GM18907 (cell line): ENCODE data around the gene CDH4.

Source experiments
- ATAC-seq: cut with Tn5 transposase; IDR thresholded peaks from one replicate; pipeline ENCODE4 v1.9.1; 2021; ENCODE audit warnings: mild to moderate bottlenecking, moderate library complexity; ENCODE audit not compliant: unreplicated experiment

Gene CDH4

GRCh38 chr20:61482056-61482887 lies 230.2 kb downstream of the CDH4 start:
- ATAC-seq: no peak

GRCh38 chr20:61482901-61483300 lies 230.8 kb downstream of the CDH4 start:
- ATAC-seq: no peak

- no peak for ATAC-seq
Measured at GRCh38 chr20:61483336-61484067, 231.4 kb downstream of the CDH4 start.

DNA sequence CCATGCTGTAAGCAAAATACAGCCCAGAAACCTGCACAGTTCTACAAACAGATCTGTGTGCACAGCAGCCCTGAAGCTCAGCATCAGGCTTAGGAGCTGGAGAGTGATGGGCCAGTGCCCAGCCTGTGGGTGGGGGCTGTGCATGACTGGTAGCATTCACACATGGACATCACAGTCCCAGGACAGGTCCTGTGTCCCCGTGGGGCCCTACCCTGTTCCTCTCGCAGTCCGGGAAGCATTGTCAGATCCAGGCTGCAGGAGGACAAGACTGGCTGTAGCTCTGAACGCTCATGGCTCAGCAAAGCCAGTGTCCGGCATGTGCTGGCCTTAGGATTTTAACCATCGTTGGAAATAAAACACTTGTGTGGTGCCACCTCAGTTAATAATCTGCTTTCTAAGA lies 234.1 kb downstream of the CDH4 start:
- no peak for ATAC-seq

DNA sequence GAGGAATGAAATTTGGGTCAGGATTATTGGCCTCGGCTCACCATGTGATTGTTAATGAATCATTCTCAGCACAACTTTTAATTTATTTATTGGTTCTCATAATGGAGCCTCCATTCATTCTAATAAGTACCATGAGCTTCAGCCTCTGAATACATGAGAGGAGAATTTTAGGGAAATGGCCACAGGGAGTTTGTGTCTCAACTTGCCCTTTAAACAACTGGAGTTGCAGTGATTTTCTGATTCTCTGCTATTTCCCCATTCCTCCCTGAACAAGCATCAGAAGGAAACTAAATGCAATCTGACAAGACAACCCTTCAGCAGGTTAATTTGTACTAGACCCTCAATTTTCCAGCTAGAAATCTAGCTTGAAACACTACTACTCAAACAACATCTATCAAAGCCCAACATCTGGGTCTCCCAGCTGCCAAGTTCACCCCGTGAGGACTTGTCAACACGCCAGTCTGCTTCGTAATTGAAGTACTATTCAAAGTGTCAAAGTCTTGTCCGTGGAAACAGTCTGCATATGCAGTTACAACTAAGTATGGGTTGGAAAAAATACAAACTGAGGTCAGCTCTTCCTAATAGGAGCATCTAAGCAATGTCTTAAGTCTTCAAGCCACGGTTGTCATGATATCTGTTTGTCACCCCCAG lies 235.4 kb downstream of the CDH4 start:
- ATAC-seq: no peak

DNA sequence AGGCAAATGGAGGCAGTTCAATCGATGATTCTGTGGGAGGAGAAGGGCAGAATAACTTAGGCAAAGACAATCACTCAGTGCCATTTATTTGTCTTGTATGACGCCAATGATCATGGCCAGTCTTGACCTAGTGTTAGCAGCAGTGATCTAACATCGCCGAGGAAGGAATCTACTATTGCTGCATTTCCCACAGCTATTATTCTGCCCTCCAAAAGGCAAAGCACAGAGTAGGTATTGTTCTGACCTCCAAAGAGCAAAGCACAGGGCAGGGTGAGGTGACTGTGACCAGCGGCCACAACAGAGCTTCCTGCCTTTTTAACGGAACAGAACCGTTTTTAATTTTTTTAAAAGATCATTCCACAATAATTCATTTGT lies 235.9 kb downstream of the CDH4 start:
- no peak for ATAC-seq

DNA sequence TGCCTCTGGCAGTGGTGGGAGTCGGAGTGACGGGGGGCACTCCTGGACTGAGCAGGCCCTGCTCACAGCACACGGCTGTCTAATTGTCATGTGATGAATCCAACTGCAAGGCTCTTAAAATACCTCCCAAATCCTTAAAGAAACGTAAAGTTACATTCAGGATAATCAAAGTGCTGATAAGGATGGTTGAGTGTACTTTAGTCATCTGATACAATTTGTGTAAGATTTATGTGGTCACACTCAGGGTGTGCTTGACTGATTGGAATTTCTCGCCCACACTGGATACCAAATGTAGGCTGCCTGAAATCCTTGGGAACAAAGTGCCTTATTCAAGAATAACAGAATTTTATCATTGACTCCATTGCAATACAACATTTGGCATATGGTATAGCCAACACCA lies 238.7 kb downstream of the CDH4 start:
- no peak for ATAC-seq

- no peak for ATAC-seq
Measured at GRCh38 chr20:61492065-61492464, 240.0 kb downstream of the CDH4 start.

DNA sequence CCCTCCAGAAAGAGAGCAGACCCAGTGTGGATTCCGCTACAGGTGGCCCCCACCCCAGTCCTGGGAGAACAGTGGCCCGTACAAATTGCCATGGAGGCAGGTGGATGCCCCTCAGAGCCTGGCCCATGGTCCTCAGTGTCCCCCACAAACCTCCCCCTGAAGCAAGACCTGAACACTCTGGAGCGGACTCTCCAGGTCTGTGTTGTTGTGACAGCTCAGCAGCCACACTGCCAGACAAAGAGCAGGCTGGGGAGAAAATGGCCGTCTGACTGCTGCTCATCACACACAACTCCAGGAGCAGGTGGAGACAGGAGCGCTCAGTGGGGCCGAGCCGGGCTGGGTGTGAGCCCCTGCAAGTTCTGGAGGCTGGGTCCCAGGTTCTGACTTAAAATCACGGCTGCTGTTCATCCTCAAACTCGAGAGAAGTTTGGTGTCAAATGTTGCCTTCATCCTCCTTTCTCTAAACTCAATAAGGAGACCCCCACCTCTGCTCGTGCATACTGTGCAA lies 241.8 kb downstream of the CDH4 start:
- no peak for ATAC-seq

- no peak for ATAC-seq
Measured at GRCh38 chr20:61494763-61495575, 242.9 kb downstream of the CDH4 start.

DNA sequence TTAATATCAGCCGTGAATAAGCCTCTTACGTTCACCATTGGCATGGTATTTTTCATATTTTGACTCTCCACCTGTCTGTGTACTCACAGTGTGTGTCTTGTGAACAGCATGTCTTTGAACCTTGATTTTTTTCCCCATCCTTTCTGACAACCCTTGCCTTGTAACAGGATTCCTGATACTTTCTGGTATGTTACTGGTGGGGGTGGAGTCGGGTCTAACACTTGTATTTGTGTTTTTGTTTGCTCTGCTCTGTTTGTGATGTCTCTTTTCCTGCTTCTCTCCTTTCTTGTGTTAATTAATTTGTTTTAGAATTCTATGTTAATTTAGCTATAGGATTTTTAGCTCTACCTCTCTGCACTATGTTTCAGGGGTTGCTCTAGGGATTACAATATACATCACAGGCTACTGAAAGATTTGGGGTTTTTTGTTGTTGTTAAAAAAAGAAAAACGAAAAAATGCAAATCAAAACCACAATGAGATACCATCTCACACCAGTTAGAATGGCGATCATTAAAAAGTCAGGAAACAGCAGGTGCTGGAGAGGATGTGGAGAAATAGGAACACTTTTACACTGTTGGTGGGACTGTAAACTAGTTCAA lies 245.1 kb downstream of the CDH4 start:
- no peak for ATAC-seq

DNA sequence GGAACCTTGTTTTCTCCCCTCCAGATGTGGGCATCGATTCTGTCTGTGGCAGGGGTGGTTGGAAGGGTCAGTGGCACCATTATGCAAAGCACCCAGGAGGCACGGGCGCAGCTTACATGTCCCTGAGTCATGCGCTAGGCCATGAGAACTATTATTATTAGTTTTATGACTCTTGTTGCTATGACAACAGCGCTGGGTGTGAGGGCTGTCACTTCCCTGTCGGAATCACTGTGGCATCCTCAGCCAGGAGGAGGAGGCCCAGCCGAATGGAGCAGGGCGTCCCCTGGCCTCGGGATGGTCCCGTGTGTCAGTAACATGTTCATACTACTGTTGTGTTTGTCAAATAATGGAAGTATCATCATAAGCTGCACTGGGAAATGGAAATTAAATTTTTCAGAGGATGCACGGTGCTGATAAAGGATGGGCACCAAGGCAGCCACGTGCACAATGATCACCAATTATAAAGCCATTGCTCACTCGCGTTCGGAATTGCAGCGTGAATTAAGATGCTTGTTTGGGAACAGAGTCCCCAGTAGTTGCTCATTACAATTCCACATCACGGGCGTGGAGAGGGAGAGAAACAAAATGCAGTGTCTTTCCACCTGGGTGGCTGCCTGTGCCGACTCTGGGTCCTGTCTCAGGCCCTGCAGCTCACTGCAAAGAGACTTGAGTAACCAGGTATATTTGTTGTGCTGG lies 247.9 kb downstream of the CDH4 start:
- no peak for ATAC-seq

DNA sequence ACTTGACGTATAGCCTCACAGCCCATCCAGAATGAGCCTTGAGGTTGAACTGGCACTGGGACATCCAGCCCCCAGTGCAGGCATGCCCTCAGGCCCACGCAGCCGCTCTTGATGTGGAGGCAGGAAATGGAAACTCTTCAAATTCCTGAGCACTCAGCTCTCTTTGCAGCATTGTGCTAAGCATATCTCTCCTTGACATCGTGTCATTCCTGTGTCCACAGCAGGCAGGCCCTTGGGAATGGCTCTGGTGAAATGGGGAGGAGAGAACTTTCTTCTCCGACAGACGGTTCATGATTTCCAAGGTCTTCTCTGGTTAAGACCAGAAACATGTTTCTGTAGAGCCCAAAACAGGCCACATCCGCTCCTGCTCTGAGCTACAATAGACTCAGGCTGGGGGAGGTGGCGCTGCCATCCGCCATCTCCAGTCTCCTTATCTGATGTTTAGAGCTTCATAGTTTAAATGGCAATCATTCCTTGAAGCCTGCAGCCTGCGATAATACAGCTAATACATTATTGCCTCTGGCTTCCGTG lies 248.8 kb downstream of the CDH4 start:
- ATAC-seq: no peak

GRCh38 chr20:61502433-61502832 lies 250.4 kb downstream of the CDH4 start:
- no peak for ATAC-seq

GRCh38 chr20:61503106-61503505 lies 251.0 kb downstream of the CDH4 start:
- ATAC-seq: no peak

- ATAC-seq: no peak
Measured at GRCh38 chr20:61505508-61505907, 253.4 kb downstream of the CDH4 start.

- ATAC-seq: no peak
Measured at GRCh38 chr20:61507778-61508177, 255.7 kb downstream of the CDH4 start.

DNA sequence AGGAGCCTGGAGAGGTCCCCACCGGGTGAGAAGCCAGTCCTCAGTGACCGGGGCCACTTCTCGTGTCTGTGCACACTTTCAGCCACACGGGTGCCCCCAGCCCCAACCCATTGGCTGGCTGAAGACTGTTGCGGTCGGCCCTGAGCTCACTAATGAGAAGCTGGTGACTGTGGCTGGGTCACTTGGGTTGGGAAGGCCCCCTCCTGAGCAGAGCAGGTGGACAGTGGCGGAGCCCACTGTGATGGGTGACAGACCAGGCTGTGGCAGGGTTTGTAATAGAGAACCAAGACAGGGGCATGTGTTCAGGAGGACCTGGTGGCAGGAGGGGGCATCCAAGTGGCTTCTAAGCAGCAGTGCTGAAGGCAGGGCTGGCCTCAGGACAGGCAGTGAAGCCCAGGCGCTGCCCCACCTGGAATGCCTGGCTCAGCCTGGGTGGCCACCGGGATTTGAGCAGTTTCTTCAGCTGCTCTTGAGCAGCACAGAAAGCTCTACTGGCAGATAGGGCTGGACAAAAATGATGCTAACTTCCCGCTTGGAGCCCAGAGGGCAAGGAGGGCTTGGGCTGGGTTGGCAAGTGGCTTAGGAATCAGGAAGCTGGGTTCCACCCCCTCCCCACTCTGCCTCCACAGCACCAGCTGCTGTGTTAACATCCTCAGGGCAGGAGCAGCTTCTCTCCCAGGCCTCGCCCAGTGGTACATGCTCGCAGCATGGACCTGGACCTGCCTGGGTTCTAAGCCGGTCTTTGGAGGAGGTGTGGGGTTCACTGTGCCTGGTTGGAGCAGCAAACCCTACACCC lies 256.4 kb downstream of the CDH4 start:
- ATAC-seq: no peak
